Measurements from ENCODE around the gene ELK3.

Gene ELK3

DNA sequence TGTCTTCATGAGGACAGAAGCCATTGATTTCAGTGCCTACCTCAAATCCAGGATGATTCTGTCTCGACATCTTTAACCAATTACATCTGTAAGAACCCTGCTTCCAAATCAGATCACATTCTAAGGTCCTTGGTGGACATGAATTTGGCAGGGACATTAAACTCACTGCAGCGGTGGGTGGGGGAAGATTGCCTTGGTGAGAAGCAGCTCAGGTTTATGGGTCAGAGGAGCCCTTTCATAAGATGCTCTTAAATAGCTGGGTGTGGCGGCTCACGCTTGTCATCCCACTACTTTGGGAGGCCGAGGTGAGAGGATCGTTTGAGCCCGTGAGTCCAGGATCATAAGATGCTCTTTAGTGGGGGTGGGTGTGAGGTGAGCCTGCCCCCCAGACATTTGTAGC, 42.9 kb downstream of the ELK3 start:
- DNase-seq = no peak

DNA sequence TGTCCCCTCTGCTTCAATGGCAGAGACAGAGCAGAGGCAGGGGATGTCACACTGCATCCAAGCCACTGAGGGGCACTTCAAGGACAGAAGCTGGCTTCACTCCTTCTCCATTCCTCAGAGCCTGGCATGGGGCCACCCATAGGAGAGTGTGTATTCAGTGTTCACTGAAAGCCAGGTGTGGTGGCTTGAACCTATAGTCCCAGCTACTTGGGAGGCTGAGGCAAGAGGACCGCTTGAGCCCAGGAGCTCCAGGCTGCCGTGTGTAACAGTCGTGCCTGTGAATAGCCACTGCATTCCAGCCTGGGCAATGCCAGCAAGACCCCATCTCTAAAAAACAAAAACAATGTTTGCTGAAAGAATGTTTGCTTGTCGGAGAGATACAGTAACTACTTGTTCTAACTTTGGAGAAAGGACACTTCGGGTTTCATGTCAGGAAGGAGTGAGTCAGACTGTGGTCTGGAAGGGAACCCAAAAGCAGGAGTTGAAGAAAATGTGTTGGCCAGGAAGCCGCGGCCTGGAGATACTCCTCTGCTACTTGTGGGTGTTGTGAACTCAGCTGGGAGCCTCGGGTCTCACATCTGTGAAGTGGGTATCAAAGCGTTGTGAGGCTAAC, 43.4 kb downstream of the ELK3 start:
- DNase-seq = no peak

DNA sequence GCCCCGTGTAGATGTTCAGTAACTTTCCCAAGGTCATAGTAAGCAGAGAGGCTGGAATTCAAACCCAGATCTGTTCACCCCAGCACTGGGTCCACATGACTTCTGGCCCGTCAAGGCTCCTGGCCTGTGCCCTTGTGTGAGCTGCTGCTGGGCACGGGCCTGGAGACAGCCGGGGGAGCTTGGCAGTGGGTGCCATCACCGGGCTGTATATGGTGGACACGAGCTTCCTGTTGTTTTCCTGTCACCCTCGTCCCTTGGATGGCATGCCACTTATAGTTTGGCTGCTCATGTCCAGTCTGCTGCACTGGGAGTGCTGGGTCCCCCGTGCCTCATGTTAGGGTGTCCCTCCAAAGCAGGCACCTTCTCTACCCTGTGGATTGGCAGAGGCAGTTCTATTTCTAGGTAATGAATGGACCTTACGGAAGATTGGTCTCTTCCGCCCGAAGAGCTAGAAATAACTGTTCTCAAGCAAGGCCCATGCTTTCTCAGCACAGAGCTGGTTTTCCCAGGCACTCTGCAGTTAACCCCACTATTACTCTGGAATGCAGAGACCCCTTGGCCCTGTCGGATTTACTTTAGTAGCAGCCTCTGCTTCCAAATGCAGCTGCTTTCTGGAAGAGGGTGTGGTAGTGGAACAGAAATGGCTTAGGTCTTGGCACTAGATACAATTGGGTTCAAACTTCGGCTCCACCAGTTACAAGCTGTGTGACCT, 44.3 kb downstream of the ELK3 start:
- no peak for DNase-seq

DNA sequence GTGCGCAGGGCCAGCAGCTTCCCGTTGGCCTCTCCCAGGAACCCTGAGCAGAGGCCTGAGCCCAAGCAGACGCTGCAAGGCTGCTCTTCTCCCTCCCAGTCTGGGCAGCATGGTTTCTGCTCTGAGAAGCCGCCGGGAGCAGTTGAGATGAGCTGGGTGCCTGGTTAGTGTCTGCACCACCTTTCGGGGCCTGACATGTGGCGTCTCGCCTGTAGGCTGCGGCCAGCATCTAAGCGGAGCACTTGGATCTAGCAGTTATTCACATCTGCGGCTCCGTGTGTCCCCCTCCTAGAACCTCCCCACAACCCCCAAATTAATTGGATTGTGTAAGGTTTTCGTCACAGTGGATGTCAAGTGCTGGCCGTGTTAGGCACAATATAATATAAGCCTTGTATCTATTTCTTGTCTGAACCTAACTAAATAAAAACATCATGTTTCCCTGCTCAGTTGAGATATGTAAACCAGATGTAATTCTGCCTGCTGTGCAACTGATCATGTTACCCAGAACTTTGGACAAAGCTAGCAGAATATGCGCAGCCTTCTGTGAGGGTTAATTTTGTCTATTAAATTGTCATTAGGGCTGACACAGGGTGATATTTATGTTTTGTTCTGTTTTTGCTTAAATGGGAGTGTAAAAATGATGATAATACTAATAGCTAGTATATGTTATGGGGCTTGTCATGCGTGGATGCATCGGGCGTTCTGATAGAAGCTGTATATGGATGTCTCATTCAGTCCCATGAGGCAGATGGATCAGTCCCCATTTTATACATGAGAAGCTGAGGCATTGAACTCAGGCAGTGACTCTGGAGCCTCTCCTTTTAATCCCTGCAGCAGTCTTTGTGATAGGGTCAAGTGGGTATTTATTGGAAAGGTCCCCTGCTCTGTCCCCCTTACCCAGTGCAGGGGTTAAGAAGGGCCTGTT, 45.8 kb downstream of the ELK3 start:
- DNase-seq = no peak

DNA sequence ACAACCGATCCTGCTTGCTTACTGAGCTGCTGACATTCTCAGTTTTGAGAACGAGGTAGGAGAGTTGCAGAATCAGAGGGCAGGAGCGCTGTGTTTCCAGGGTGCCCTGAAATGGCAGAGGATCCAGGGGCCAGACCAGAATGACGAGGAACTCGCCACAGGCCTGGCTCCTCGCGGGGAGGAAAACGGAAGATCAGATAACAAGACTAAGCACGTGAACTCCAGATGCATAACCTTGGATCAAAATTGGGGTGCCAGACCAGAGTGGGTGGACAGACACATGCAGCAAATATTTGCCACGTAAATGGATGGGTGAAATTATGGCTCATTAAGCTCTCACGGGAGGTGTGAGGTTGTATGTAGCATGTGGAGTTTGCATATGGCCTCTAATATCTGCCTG, 46.5 kb downstream of the ELK3 start:
- DNase-seq = no peak

DNA sequence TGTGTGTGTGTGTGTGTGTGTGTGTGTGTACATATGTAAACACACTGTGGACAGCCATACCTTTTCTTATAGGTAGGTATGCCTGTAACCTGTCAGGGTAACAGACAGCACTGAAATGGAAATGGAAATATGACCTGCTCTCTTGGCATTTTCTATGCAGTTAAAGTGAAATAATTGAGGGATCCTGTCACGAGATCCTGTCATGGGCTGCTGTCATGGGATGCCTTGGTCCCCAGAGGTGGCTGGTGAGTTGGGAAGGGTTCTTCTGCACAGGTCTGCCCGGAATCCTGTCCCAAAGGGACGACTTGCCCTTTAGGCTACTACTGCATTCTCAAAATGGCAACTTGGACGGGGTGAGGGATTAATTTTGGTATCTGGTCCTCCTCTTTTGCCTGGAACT, 47.3 kb downstream of the ELK3 start:
- no peak for DNase-seq

DNA sequence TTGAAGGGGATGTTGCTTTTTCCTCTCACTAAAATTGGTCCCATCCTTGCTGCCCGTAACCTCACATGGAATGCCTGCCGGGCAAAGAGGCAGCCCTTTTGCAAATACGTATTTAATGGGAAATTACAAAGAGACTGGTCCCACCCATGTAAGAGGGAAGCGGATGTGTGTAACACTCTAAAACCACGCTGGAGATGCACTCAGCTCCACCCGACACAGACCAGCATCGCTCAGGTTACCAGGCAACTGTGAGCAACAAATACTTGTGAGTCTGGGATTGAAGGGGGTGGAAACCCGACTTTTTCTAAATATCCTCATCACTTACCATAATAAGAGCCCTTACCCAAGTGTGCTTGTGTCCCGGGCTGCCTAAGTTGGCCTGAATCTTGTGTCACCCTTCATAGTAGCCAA, 47.7 kb downstream of the ELK3 start:
- no peak for DNase-seq

DNA sequence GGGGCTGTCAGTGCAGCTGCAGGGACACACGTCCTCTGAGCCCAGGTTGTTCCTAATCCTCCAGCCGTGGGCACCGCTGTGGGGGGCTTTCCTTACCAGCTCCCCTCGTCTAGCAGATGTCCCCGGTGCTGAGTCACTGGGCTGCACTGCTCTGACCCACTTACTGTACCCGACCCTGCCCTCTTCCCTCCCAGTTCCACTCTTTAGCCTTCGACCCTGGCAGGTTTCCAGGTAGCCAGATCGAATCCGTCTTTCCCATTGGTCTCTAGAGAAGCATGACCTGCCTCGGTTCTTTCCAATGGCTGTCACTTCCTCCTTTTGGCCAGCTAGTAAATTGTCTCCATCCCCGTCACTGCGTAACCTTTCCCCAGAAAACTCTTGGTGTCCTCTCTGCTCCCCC, 48.4 kb downstream of the ELK3 start:
- no peak for DNase-seq

DNA sequence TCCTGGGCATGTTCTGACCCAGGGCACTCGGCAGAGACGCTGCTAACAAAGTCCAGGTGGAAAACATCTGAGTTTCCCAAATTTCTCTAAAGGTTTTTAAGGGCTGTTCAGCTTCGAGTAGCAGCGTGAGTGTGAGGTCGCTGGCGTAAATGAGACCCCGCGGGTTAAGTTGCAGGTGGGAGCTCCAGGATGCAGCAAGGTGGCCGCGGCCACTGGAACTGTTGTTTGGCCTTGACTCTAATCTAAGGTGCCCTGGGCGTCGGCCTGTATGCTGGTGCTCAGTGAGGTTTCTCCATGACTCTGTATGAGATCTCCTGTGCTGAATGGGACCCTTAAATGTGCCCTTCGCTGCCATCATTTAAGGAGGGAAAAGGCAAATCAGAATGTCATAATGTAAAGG, 50.7 kb downstream of the ELK3 start:
- no peak for DNase-seq

DNA sequence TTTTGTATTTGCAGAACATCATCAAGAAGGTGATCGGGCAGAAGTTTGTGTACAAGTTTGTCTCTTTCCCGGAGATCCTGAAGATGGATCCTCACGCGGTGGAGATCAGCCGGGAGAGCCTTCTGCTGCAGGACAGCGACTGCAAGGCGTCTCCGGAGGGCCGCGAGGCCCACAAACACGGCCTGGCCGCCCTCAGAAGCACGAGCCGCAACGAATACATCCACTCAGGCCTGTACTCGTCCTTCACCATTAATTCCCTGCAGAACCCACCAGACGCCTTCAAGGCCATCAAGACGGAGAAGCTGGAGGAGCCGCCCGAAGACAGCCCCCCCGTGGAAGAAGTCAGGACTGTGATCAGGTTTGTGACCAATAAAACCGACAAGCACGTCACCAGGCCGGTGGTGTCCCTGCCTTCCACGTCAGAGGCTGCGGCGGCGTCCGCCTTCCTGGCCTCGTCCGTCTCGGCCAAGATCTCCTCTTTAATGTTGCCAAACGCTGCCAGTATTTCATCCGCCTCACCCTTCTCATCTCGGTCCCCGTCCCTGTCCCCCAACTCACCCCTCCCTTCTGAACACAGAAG, 52.8 kb downstream of the ELK3 start:
- DNase-seq = no peak

DNA sequence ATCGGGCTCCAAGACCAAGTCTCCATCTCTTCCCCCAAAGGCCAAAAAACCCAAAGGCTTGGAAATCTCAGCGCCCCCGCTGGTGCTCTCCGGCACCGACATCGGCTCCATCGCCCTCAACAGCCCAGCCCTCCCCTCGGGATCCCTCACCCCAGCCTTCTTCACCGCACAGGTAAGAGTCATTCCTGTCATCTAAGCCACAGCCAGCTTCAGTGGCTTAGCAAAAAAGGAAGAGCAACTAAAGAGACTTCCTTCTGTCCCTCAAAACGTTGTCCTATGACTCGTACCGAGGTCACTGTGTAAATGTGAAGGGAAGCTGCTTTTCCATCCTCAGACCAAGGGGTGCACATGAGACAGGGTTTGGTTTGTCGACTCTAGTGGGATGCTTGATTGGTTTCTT, 53.4 kb downstream of the ELK3 start:
- no peak for DNase-seq

DNA sequence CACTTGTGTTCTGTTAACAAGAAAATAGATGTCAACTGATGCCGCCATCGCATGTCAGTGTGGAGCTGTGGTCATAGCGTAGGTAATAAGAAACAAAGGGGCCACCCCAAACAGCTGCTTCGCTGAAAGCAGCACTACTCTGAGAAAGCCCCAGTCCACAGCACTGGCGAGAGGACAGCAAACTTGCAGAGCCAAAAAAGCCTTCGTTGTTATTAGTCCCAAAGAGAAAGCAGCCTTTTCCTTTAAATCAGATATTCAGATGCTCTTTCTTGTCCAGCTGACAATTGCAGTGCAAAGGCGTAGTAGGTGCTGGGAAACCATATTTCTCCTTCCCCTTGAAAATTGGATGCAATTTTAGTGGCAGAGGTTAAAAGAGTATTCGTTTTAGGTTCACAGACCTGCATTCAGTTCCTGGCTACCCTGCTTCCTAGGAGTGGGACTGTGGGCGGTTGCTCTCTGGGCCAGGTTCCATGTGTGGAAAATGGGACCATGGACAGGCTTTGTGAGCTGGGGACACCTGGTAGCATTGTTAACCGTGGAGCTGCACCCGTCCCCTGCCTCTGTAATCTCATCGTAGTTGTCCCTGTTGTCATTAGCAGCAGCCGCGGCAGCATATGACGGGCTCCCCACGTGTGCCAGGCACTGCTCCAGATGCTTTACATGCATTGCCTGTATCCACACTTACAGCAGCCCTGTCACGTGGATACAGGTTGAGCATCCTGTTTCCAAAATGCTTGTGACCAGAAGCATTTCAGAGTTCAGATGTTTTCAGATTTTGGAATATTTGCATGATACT, 54.2 kb downstream of the ELK3 start:
- no peak for DNase-seq

DNA sequence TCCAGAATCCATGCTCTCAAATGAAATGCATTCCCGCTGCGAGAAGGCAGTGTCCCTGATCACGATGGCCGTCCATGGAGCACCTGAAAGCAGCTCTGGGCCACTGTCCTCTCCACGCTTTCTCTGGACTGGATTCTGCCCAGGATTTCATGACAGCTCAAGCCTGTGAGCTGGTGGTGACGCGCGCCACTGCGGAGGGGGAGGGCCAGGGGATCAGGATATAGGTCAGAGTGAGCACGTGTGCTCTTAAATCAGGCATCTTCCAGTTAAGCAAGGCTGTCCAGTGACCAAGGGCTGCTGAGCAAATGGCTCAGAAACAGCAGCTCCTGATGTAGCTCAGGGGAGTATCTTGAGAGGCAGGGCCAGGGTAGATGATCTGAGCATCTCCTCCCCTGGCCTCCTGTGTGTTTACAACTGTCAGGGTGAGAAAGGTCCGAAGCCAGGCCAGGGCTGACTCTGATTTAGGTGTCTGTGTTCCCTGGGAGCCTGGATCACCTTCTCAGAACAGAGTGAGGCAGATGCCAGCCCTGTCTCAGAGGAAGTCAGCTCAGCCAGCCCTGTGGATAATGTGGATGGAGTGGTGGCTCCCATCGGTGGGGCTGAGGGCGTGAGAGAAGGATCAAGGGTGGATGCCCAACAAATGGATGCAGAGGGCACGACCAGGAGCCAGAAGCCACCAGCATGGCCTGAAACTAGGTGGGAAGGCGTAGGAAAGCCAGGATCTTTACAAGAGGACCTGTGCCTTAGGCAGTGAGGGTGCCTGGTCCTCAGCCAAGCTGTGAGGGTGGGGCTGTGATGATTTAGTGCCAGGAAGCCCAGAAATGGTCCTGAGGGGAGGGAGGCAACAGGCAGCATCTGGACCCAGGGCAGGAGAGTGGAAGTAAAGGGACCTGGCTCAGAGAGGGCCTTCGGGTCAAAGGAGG, 55.3 kb downstream of the ELK3 start:
- no peak for DNase-seq

DNA sequence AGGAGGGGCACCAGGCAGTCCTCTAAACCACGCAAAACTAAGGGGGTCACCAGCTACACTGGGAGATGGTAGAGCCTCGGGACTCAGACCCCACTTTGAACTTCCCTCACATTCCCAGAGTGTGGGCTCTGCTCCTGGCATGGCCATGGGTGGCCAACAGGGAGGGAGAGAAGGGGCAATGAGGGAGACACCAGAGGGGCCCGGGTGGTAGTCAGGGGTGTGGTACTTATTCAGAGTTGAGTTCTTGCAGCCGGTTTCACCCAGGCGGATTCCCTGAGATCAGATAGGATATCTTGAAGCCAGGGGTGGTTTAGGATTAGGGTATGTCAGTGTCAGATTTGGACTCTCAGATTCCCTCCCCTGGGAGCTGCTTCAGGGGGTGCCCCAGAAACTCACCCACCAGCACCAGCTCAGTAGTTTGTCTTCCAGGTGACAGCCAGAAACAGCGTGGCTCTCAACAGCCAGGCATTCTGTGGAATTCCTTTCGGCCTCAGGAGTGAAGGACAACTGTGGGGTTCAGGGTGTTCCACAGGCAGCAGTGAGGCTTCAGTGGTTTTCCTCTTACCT, 56.0 kb downstream of the ELK3 start:
- DNase-seq = no peak

DNA sequence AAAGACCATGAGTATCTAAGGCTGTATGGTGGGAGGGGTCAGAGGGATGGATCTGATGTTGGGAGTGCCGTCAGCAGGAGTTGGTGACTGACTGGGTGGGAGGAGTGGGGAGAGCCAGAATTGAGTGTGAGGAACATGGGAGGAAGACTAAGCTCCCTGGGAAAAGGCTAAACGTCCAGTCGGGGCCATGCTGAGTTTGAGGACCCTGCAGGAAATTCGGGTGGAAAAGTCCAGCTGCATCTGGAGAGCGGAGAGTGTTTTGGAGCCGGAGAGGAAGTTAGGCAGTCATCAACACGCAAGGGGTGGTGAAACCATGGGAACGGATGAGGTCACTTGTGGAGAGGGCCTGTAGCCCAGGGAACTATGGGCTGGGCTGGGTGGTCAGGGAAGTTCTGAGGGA, 60.9 kb downstream of the ELK3 start:
- DNase-seq = no peak

DNA sequence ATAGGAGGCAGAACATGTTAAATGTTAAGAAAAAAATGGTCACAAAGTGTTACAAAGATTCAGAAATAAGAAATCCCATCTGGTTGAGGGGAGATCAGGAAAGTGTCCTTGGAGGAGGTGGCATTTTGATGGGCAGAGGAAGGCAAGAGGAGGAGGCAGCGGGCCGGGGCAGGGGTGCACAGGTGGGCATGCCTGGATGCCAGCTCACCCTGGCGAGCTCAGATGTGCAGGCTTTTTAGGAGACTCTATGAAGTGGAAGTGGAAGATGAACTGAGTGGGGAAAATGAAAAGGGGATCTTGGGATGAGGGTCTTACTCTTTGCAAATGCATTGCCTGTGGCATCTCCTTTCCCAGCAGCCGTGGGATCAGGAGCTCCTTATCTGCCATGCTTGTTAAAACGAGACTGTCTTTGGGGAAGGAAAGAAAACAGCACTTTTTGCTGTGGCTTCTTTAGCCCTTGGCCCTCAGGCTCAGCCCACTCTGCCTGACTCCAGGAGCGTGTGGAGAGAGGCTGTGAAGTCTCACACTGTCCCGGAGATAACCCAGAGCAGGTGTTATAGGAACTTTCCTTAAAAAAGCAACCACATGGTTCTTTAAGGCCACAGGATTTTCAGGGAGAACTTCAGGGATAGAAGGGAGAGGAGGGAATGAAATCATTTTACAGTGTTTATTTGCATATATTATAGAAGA, 62.6 kb downstream of the ELK3 start:
- DNase-seq = no peak

DNA sequence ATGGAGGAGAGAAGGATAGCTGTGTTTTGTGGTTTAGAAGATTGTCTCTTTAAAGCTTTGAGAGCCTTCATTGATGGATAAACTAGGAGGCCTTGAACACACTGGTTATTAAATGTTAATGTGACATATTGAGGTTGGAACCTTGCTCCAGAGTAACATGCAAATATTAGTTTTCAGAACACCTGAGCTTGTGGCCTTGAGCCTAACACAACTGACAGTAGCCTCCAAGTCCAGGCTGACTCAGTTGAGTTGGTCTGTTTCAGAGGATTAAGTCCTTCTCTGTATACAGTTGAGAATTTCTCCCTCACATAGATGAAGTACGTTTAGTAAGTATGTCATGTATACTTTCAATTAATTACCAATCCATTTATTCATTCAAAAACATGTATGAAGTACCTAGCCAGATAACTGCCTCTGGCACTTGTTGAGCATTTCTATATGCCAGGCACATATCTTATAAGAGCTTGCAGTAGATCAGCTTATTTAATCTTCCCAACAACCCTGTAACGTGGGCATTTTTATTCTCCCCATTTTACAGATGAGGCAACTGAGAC, 63.5 kb downstream of the ELK3 start:
- no peak for DNase-seq

DNA sequence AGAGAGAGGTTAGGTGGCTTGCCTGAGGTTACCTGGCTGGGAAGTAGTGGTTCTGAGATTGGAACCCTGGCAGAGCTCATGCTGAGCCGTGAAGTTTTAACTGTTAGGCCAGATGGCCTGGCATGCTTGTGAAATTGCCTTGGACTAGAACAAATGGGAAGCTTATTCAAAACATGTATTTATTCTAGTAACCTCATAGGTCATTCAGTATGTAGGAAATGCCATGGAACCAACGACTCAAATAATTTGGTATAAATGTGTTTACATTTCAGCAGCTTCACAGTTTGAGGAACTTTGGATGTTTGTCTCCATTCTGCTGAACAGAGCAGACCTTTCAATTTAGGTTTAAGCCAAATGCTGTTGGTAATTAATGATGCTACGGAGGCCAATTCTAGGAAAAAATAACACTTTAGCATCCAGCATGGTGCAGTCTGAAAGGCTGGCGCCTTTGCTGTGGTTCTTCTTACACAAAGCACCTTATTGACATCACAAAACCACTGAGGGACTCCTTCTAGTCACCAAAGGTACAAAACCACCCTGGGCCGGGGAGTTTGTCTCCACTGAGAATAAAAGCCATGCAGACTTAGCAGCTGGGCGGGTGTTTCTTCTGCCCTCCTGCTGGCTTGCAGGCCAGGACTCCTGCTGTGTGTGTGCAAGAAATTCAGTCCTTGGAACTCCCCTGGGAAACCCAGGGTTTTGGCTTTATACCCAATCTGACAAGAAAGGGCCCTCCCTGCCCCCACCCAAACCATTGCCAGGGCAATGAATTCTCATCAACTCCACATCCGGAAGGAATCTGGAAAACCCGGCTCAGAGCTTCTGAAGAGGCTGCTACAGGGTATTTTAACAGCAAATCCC, 64.2 kb downstream of the ELK3 start:
- DNase-seq = no peak

DNA sequence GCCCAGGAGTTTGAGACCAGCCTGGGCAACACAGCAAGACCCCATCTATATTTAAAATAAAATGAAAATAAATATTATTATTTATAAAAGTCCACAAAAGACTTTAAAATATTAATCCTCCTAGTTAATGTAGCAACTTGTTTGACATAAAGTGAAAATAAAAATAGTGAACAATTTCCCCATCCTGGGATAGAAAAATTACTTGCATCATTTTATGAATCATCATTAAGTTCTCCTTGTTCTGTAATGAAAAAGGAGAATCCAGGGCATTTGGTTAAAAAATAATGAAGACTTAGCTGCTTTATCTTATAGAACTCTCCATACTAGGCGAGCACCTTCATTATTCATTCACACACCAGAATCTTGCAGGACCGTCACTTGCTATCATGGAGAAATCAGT, 66.1 kb downstream of the ELK3 start:
- DNase-seq = no peak
